ENCODE data around the gene FMNL1.
"Not testable (repeated sequence)": the region's sequence is repeated elsewhere in the genome, so short reads cannot be mapped to it uniquely, and the experiment has no call there.

Gene FMNL1

DNA sequence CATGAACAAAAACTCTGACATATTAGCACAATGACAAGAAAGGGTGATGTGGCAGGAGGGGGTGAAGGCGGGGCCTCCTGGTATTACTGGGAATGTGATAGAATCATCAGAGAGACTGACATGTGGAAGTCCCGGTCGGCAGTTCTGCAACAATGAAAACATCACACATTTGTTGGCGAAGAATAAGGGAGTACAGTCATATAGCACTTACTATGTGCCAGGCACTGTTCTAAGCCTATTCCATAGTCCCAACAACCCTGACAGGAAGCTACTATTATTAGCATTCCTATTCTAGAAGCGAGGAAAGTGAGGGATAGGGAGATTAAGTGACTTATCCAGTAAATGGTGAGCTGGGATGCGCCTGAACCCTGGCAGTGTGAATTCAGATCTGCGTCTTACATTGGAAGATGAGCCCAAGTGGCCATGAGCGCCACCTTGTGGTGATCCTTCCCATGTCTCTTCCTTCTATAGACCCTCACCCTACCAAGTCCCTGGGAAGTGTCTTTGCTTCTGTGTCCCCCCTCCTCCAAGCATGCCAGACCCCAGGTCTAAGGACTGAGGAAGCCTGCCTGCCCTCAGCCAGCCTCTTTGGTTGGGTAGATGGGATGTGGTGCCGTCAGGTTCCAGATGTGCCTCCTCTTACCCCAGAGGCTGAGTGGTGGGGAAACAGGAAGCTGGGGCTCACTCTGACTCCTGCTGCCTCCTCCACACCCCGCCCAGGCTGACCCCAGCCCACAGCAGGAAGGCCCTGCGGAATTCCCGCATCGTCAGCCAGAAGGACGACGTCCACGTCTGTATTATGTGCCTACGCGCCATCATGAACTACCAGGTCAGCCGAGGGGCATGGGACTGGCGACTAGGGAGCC lies 14.0 kb downstream of the FMNL1 start:
- DNase-seq (ENCODE audit: low spot score): peak; percentile 88

- DNase-seq (ENCODE audit: low spot score): no peak
Measured at GRCh38 chr17:45236282-45236606, 14.6 kb downstream of the FMNL1 start.

- DNase-seq (ENCODE audit: low spot score): no peak
Measured at GRCh38 chr17:45237686-45238085, 16.0 kb downstream of the FMNL1 start.

- no peak for DNase-seq (ENCODE audit: low spot score)
Measured at GRCh38 chr17:45238155-45238774, 16.6 kb downstream of the FMNL1 start.

DNA sequence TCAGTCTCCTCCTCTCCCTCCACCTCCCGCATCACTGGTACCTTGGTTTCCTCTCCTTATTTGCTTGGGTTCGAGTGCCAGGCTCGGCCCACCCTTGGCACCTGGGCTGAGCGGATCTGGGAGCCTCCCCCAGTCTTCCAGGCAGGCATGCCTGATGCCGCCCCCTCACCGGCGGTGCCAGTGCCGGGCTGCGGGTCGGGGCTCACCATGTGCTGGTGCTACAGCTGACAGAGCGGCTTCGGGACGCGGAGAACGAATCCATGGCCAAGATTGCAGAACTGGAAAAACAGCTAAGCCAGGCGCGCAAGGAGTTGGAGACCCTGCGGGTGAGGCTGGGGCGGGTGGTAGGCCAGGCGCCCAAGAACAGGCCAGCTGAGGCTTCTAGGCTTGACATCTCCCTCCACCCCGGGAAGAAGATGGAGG lies 19.2 kb downstream of the FMNL1 start:
- no peak for DNase-seq (ENCODE audit: low spot score)

DNA sequence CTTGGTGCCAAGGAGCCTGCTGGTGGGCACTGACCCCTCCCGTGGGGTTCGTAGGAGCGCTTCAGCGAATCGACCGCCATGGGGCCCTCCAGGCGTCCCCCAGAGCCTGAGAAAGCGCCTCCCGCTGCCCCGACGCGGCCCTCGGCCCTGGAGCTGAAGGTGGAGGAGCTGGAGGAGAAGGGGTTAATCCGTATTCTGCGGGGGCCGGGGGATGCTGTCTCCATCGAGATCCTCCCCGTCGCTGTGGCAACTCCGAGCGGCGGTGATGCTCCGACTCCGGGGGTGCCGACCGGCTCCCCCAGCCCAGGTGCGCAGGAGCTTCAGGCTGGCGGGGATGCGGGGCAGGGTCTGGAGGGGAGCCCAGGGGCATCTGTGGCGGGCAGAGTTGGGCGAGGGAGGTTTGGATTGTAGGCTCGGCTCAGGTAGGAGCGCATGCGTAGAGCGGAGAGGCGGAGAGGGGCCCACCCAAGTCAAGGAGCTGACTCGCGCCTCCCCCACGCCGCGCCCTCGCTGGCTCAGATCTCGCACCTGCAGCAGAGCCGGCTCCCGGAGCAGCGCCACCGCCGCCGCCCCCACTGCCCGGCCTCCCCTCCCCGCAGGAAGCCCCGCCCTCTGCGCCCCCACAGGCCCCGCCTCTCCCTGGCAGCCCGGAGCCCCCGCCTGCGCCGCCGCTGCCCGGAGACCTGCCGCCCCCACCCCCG lies 19.8 kb downstream of the FMNL1 start:
- peak; percentile 84 for DNase-seq (ENCODE audit: low spot score)

DNA sequence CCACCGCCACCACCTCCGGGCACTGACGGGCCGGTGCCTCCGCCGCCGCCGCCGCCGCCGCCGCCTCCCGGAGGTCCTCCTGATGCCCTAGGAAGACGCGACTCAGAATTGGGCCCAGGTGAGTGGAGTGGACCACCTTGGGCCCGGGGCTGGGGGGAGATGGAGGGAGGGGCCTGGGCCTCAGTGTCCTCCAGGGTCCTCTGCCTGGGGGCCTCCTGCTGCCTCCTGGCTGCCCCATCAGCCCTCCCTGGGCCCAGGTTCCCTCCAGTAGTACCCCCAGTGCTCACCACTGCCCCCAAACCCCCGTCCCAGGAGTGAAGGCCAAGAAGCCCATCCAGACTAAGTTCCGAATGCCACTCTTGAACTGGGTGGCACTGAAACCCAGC lies 20.3 kb downstream of the FMNL1 start:
- DNase-seq (ENCODE audit: low spot score): no peak

- no peak for DNase-seq (ENCODE audit: low spot score)
Measured at GRCh38 chr17:45243750-45244149, 22.1 kb downstream of the FMNL1 start.

- DNase-seq (ENCODE audit: low spot score): no peak
Measured at GRCh38 chr17:45244725-45245656, 23.3 kb downstream of the FMNL1 start.

GRCh38 chr17:45246338-45246737 lies 24.7 kb downstream of the FMNL1 start:
- DNase-seq (ENCODE audit: low spot score): no peak

DNA sequence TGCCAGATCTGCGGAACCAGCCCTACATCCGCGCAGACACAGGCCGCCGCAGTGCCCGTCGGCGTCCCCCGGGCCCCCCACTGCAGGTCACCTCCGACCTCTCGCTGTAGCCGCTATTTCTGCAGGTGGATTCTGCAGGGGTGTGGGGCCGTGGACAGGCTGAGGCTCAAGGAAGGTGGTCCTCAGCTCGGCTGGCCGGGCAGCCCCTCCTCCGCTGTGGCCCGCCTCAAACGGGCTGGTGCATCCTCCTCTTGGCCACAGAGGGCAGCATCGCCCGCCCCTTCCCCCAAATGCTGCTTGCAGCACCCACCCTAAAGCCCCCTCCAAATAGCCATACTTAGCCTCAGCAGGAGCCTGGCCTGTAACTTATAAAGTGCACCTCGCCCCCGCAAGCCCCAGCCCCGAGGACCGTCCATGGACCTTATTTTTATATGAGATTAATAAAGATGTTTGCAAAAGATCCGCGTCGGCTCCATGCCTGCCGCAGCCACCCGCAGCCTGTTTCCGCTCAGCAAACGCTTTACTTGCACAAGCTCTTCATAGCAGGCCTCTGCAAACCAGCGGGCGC lies 25.3 kb downstream of the FMNL1 start:
- DNase-seq (ENCODE audit: low spot score): peak; percentile 93

DNA sequence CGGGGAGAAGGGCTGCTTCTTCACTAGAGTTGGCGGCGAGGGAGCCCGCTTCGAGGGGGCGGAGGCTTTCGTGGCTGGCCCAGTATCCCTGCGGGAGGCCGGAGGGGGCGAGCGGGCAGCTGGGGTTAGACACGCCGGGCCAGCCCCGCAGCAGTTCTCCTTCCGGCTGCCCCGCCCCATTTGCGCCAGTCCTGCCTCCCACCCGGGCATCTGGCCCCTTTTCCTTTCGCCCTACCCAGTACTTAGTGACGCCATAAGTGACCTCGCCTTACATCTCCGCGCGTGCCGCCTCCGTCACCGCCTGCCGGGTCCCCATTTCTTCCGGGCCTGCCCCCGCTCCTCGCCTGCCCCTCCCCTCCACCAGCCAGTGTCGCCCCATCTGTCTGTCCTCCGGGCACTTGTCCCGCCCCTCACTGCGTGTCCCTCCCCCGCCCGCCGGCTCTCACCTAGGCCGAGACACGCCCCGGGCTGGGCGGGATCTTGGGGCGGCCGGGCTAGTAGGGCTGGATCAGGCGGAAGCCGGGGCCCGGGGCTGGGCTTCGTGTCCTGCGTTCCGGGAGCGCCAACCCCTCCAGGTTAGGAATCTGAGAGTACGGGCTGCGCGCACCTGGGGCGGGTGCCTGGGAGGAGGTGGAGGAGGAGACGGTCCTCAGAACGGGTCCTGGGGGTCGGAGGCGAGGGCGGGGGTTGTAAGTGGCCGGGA lies 25.9 kb downstream of the FMNL1 start:
- DNase-seq (ENCODE audit: low spot score): peak; percentile 99

- no peak for DNase-seq (ENCODE audit: low spot score)
Measured at GRCh38 chr17:45248132-45248957, 26.7 kb downstream of the FMNL1 start.

GRCh38 chr17:45251931-45252330 lies 30.2 kb downstream of the FMNL1 start:
- DNase-seq (ENCODE audit: low spot score): no peak

- not testable (repeated sequence) for DNase-seq (ENCODE audit: low spot score)
Measured at GRCh38 chr17:45253237-45253636, 31.6 kb downstream of the FMNL1 start.

- no peak for DNase-seq (ENCODE audit: low spot score)
Measured at GRCh38 chr17:45253879-45254278, 32.2 kb downstream of the FMNL1 start.

GRCh38 chr17:45255358-45255757 lies 33.7 kb downstream of the FMNL1 start:
- no peak for DNase-seq (ENCODE audit: low spot score)

- DNase-seq (ENCODE audit: low spot score): no peak
Measured at GRCh38 chr17:45256114-45256966, 34.7 kb downstream of the FMNL1 start.

DNA sequence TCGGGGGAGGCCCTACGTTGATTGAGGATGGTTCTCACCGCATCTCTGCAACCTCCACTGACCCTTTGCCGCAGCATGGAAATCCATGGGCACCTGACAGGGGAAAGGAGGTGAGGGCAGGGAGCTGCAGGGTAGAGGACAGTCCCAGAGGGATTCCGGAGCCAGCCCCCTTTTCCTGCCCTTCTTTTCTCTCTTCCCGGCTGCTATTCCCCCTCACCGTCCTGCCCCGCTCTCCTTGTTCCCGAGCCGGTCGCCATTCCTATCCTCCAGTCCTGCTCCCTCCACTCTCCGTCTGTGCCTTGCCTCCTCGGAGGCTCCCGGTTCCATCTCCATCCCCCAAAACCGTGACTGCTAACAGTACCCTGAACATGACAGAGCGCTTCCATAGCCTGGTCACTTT lies 35.4 kb downstream of the FMNL1 start:
- no peak for DNase-seq (ENCODE audit: low spot score)

All from ecto neural progenitor cell (in vitro differentiated cells).